Prostate gland (tissue), 2 donors: ENCODE data around the gene RASL11A. TPM values are rescaled to one million over a fixed set of nuclear protein-coding genes. Genes with fewer than 3 reads are reported as not detected.
"Not testable (repeated sequence)": the region's sequence is repeated elsewhere in the genome, so short reads cannot be mapped to it uniquely, and the experiment has no call there.

Source experiments
- DNase-seq: peaks from one replicate; pipeline ENCODE4 v3.0.0-alpha.2; 2019; ENCODE audit warnings: low spot score
- H3K27ac ChIP-seq, 2 donors: fragments of 200-600 bp; sonication (generic); 2 replicates each; pipeline ENCODE4 v1.5.1; 2017 to 2019
- H3K27me3 ChIP-seq: fragments of 200-600 bp; sonication (generic); replicated peaks from 2 replicates; pipeline ENCODE4 v1.5.1; 2019; ENCODE audit not compliant: insufficient read depth
- H3K36me3 ChIP-seq, 2 donors: fragments of 200-600 bp; sonication (generic); 1 replicate in 1 of 2; 2 replicates in 1 of 2; pipeline versions ENCODE4 v1.5.1 to v1.8.1; 2017 to 2019
- H3K4me1 ChIP-seq: fragments of 200-600 bp; sonication (generic); replicated peaks from 2 replicates; pipeline ENCODE4 v1.5.1; 2019
- H3K4me3 ChIP-seq, 2 donors: fragments of 200-600 bp; sonication (generic); 2 replicates each; pipeline ENCODE4 v1.5.1; 2017 to 2019
- H3K9me3 ChIP-seq: fragments of 200-600 bp; sonication (generic); 2 replicates; pipeline ENCODE4 v1.5.1; 2017
- CTCF ChIP-seq, 4 experiments: fragments of 200-600 bp in 2 of 4; fragments of 450-650 bp in 2 of 4; sonication (generic) in 2 of 4; IDR thresholded peaks; 1 replicate in 3 of 4; 2 replicates in 1 of 4; pipeline ENCODE4 v1.5.1; 2016 to 2019; ENCODE audit warnings: antibody characterized with exemption in 4 of 4, mild to moderate bottlenecking in 2 of 4, moderate library complexity in 2 of 4
- POLR2A ChIP-seq: fragments of 450-650 bp; IDR thresholded peaks from one replicate; pipeline ENCODE4 v1.6.1; 2016; ENCODE audit warnings: antibody characterized with exemption, mild to moderate bottlenecking
- POLR2AphosphoS5 ChIP-seq: sonication (generic); formaldehyde crosslinking; IDR thresholded peaks from one replicate; pipeline ENCODE4 v1.6.1; 2017; ENCODE audit warnings: antibody characterized with exemption
- WGBS: methylation state at CpG from one replicate; pipeline ENCODE4 v1.1.5; 2018; 5-methylcytosine and 5-hydroxymethylcytosine counted together
- intact Hi-C: fragments of 100-400 bp; cut with DNase I; formaldehyde crosslinking; loops from one replicate; pipeline ENCODE4 v1.14.2; 2022
- total RNA-seq, 2 donors: library from RNA; depleted of rRNA; stranded (reverse); fragments of >200 nt; gene quantifications; one replicate each; pipeline ENCODE4 v1.1.0, GENCODE V29; 2016

The RASL11A gene
- total RNA-seq, 2 donors from 2014 or later: 26.5 to 31.5 TPM

- intact Hi-C loops: no loop called here
- no peak overlapping the region for H3K27ac ChIP-seq
- DNase-seq: no peak
- H3K4me1 ChIP-seq: no peaks in the 10 kb centered on the region
- 38% methylated on average over 2 of the region's 2 CpGs for WGBS
- H3K27me3 ChIP-seq: no peaks in the 10 kb centered on the region
- H3K4me3 ChIP-seq: no peak overlapping the region
- TF ChIP-seq POLR2A (no peak), CTCF (IDR thresholded peaks at IDR 0.05) (no peak), POLR2AphosphoS5 (no peak)
- H3K9me3 ChIP-seq: no peaks in the 10 kb centered on the region
- H3K36me3 ChIP-seq: no peaks in the 10 kb centered on the region
These were observed 18.5 kb downstream of the RASL11A start for GRCh38 chr13:27289011-27289665.

- intact Hi-C loops: no loop called here
- 84% methylated on average over 4 of the region's 4 CpGs for WGBS
- no peak for DNase-seq
- H3K36me3 ChIP-seq: no peaks in the 10 kb centered on the region
- no peaks in the 10 kb centered on the region for H3K9me3 ChIP-seq
- H3K4me1 ChIP-seq: no peaks in the 10 kb centered on the region
- no peak overlapping the region for H3K4me3 ChIP-seq
- TF ChIP-seq POLR2AphosphoS5 (no peak), POLR2A (no peak), CTCF (IDR thresholded peaks at IDR 0.05) (no peak)
- no peak overlapping the region for H3K27ac ChIP-seq
- no peaks in the 10 kb centered on the region for H3K27me3 ChIP-seq
These were observed 20.1 kb downstream of the RASL11A start for GRCh38 chr13:27290715-27291114.

GRCh38 chr13:27291967-27292366 lies 21.3 kb downstream of the RASL11A start:
- H3K27ac ChIP-seq, H3K36me3 ChIP-seq, H3K9me3 ChIP-seq, H3K4me1 ChIP-seq, H3K4me3 ChIP-seq, intact Hi-C loops, DNase-seq, H3K27me3 ChIP-seq: not testable (repeated sequence)
- 93% methylated on average over 8 of the region's 8 CpGs for WGBS

- H3K27me3 ChIP-seq: no peaks in the 10 kb centered on the region
- no peaks in the 10 kb centered on the region for H3K36me3 ChIP-seq
- H3K9me3 ChIP-seq: no peaks in the 10 kb centered on the region
- no peak for DNase-seq
- intact Hi-C loops: no loop called here
- no peaks in the 10 kb centered on the region for H3K4me1 ChIP-seq
- 59% methylated on average over 8 of the region's 8 CpGs for WGBS
- H3K4me3 ChIP-seq: no peak overlapping the region
- H3K27ac ChIP-seq: no peak overlapping the region
- TF ChIP-seq POLR2AphosphoS5: no peak
- no peak for TF ChIP-seq POLR2A
- no peak for TF ChIP-seq CTCF (IDR thresholded peaks at IDR 0.05)
These were observed 22.6 kb downstream of the RASL11A start for GRCh38 chr13:27293076-27293691.

- Histone ChIP-seq H3K36me3 (no peaks in the 10 kb centered on the region), H3K9me3 (no peaks in the 10 kb centered on the region), H3K27ac (no peak overlapping the region), H3K4me1 (no peaks in the 10 kb centered on the region), H3K27me3 (no peaks in the 10 kb centered on the region), H3K4me3 (no peak overlapping the region)
- no peak for TF ChIP-seq CTCF (IDR thresholded peaks at IDR 0.05)
- no peak for DNase-seq
- 78% methylated on average over 4 of the region's 4 CpGs for WGBS
- intact Hi-C loops: no loop called here
These were observed 23.4 kb downstream of the RASL11A start for GRCh38 chr13:27293873-27294515.
